Cardiac muscle cell (in vitro differentiated cells and primary cell): Measurements from ENCODE around the gene TMEM131. TPM values are rescaled to one million over a fixed set of nuclear protein-coding genes. Genes with fewer than 3 reads are reported as not detected.
"Not testable (repeated sequence)": the region's sequence is repeated elsewhere in the genome, so short reads cannot be mapped to it uniquely, and the experiment has no call there.

Experiments
- DNase-seq, 2 donors: peaks; one replicate each; pipeline versions ENCODE4 v3.0.0 to v3.0.0-alpha.2; 2010 to 2017; ENCODE audit warnings: low read depth in 1 of 2, low spot score in 1 of 2
- H3K27ac ChIP-seq: fragments of 200-600 bp; sonication (generic); 2 replicates; pipeline ENCODE4 v1.5.1; 2016
- H3K27me3 ChIP-seq: fragments of 200-600 bp; sonication (generic); 2 replicates; pipeline ENCODE4 v1.6.0; 2016; ENCODE audit warnings: control low read depth
- H3K36me3 ChIP-seq: fragments of 200-600 bp; sonication (generic); 2 replicates; pipeline ENCODE4 v1.5.1; 2016; ENCODE audit warnings: control low read depth
- H3K4me1 ChIP-seq: fragments of 200-600 bp; sonication (generic); 2 replicates; pipeline ENCODE4 v1.8.1; 2017; ENCODE audit warnings: low read depth, mild to moderate bottlenecking, mixed run types
- H3K4me3 ChIP-seq: fragments of 200-600 bp; sonication (generic); 2 replicates; pipeline ENCODE4 v1.5.1; 2016; ENCODE audit warnings: mild to moderate bottlenecking
- H3K9me3 ChIP-seq: fragments of 200-600 bp; sonication (generic); 2 replicates; pipeline ENCODE4 v1.5.1; 2017; ENCODE audit warnings: low read depth, mild to moderate bottlenecking, control low read depth
- polyA plus RNA-seq: library from polyadenylated mRNA; unstranded; fragments of >200 nt; fragmentation: Nextera tagmentation; extraction: Ambion mirVana; gene quantifications from 2 replicates; pipeline ENCODE4 v1.2.1, GENCODE V29; 2016
- total RNA-seq: library from RNA; depleted of rRNA; stranded (reverse); fragments of >200 nt; gene quantifications from 2 replicates; pipeline ENCODE4 v1.2.3, GENCODE V29; 2016
- TF ChIP-seq, protein P1 (sequence below): IDR thresholded peaks from 2 replicates; pipeline ENCODE4 v1.5.1; 2012; ENCODE audit warnings: low read depth, mild to moderate bottlenecking, low read length

The TMEM131 gene
- total and polyA plus RNA-seq, 2 experiments from 2014 or later: 16.3 to 19.1 TPM

DNA sequence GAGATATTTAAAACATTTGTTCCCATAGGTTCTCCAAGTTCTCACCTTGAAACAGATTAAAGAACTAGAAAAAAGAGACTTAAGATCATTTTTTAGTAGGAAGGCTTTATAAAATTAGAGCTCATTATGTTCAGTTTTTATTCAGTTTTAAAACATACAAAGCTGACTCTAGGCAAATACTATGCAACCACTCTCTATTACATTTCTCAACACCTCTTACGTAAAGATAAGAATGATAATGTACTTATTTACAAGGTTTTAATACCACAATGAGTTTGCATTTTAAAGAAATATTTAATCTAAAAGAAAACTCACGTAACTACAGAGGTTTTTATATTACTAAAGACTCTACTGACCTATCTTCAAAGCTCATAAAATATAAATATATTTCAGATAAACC, 68.8 kb downstream of the TMEM131 start:
- Histone ChIP-seq H3K4me1 (peaks cover 18% of the 10 kb centered on the region), H3K9me3 (no peaks in the 10 kb centered on the region), H3K27me3 (no peaks in the 10 kb centered on the region), H3K27ac (no peak overlapping the region), H3K4me3 (no peak overlapping the region), H3K36me3 (no peaks in the 10 kb centered on the region)
- DNase-seq: peak in 1 of 2 donors; percentile 52
- TF ChIP-seq, protein P1, sequence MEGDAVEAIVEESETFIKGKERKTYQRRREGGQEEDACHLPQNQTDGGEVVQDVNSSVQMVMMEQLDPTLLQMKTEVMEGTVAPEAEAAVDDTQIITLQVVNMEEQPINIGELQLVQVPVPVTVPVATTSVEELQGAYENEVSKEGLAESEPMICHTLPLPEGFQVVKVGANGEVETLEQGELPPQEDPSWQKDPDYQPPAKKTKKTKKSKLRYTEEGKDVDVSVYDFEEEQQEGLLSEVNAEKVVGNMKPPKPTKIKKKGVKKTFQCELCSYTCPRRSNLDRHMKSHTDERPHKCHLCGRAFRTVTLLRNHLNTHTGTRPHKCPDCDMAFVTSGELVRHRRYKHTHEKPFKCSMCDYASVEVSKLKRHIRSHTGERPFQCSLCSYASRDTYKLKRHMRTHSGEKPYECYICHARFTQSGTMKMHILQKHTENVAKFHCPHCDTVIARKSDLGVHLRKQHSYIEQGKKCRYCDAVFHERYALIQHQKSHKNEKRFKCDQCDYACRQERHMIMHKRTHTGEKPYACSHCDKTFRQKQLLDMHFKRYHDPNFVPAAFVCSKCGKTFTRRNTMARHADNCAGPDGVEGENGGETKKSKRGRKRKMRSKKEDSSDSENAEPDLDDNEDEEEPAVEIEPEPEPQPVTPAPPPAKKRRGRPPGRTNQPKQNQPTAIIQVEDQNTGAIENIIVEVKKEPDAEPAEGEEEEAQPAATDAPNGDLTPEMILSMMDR: no peak

- Histone ChIP-seq H3K9me3 (no peaks in the 10 kb centered on the region), H3K27me3 (no peaks in the 10 kb centered on the region), H3K36me3 (no peaks in the 10 kb centered on the region), H3K27ac (no peak overlapping the region), H3K4me3 (no peak overlapping the region), H3K4me1 (no peaks in the 10 kb centered on the region)
- no peak for DNase-seq
- TF ChIP-seq, protein P1: no peak
These were observed 71.6 kb downstream of the TMEM131 start for GRCh38 chr2:97924194-97924593.

GRCh38 chr2:97919858-97920257, 75.9 kb downstream of the TMEM131 start:
- H3K27me3 ChIP-seq: no peaks in the 10 kb centered on the region
- no peak overlapping the region for H3K4me3 ChIP-seq
- H3K9me3 ChIP-seq: no peaks in the 10 kb centered on the region
- no peak overlapping the region for H3K27ac ChIP-seq
- DNase-seq: no peak
- peaks cover 7% of the 10 kb centered on the region for H3K4me1 ChIP-seq
- no peaks in the 10 kb centered on the region for H3K36me3 ChIP-seq
- TF ChIP-seq, protein P1: no peak

DNA sequence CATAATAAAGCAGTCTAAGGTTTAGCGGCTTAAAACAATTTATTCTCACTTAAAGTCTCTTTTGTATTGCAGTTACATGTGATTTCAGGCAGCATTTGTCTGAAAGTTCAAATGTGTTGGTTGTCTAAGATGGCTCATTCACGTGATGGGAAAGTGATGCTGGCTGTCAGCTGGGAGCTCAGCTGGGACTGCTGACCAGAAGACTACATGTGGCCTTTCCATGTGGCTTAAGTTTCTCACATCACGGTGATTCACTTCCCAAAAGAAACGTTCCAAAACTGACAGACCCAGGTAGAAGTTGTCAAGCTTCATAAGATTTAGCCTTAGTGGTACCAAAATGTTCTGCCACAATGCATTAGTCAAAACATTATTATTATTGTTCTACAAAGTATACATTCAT, 76.9 kb downstream of the TMEM131 start:
- H3K36me3 ChIP-seq: no peaks in the 10 kb centered on the region
- no peak overlapping the region for H3K27ac ChIP-seq
- peaks cover 7% of the 10 kb centered on the region for H3K4me1 ChIP-seq
- no peaks in the 10 kb centered on the region for H3K9me3 ChIP-seq
- no peak for DNase-seq
- no peaks in the 10 kb centered on the region for H3K27me3 ChIP-seq
- TF ChIP-seq, protein P1: no peak
- no peak overlapping the region for H3K4me3 ChIP-seq

DNA sequence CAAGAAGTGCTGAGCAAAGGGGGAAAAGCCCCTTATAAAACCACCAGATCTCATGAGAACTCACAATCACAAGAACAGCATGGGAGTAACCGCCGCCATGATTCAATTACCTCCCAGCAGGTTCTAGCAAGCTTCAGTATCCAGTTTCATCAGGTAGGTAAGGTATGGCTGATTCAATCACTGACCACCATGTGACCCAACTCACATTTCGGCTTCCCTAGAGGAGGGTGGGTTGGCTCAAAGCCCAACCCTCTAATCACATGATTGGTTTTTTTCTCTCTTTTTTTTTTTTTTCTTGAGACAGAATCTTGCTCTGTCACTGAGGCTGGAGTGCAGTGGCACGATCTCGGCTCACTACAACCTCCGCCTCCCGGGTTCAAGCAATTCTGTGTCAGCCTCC, 78.1 kb downstream of the TMEM131 start:
- not testable (repeated sequence) for H3K36me3 ChIP-seq, H3K4me1 ChIP-seq, H3K4me3 ChIP-seq, H3K27ac ChIP-seq, H3K27me3 ChIP-seq, DNase-seq, H3K9me3 ChIP-seq

DNA sequence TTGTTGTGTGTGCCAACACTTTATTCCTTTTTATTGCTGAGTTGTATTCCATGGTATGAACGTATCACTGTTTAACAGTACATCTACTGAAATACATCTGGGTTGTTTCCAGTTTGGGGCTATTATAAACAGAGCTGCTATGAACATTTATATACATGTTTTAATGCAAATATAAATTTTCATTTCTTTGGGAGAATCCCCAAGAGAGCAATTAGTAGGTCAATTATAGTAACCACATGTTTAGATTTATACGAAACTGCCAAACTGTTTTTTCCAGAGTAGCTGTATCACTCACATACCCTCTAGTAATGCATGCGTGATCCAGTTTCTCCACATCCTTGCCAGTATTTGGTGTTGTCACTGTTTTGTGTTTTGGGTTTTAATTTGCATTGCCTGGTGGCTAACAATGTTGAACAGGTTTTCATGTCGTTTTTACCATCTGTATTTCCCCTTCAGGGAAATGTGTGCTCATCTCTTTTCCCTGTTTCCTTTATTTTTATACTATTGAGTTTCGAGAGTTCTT, 81.0 kb downstream of the TMEM131 start:
- no peak overlapping the region for H3K4me3 ChIP-seq
- H3K27me3 ChIP-seq: no peaks in the 10 kb centered on the region
- H3K36me3 ChIP-seq: no peaks in the 10 kb centered on the region
- DNase-seq: no peak
- no peaks in the 10 kb centered on the region for H3K9me3 ChIP-seq
- peaks cover 17% of the 10 kb centered on the region for H3K4me1 ChIP-seq
- H3K27ac ChIP-seq: no peak overlapping the region
- TF ChIP-seq, protein P1: no peak
